ENCODE data around the gene N4BP2.

GRCh38 chr4:40205259-40206198, 148.9 kb downstream of the N4BP2 start:
- no peak for TF ChIP-seq PREB (CRISPR knock-in tag; IDR thresholded peaks at IDR 0.05; ENCODE audit: borderline replicate concordance)
- TF ChIP-seq ZNF512 (CRISPR knock-in tag; IDR thresholded peaks at IDR 0.05; ENCODE audit: borderline replicate concordance), result no peak
- no peak for TF ChIP-seq OVOL2 (CRISPR knock-in tag; IDR thresholded peaks at IDR 0.05; ENCODE audit: borderline replicate concordance)
- TF ChIP-seq FOXJ3 (CRISPR knock-in tag; IDR thresholded peaks at IDR 0.05; ENCODE audit: borderline replicate concordance), result no peak
- TF ChIP-seq GABPB1 (CRISPR knock-in tag; IDR thresholded peaks at IDR 0.05), result no peak
- TF ChIP-seq ETV6 (CRISPR knock-in tag; IDR thresholded peaks at IDR 0.05), result no peak
- no peak for TF ChIP-seq USF2 (CRISPR knock-in tag; IDR thresholded peaks at IDR 0.05)
- TF ChIP-seq ESRRA (CRISPR knock-in tag; IDR thresholded peaks at IDR 0.05; ENCODE audit: borderline replicate concordance), result no peak
- no peak for TF ChIP-seq CTCF (IDR thresholded peaks at IDR 0.05)
- no peak for TF ChIP-seq ZNF396 (CRISPR knock-in tag; IDR thresholded peaks at IDR 0.05; ENCODE audit: borderline replicate concordance)
- no peak for TF ChIP-seq TEAD4 (CRISPR knock-in tag; IDR thresholded peaks at IDR 0.05)
- no peak for TF ChIP-seq MLX (CRISPR knock-in tag; IDR thresholded peaks at IDR 0.05)
- TF ChIP-seq ZBTB43 (CRISPR knock-in tag; IDR thresholded peaks at IDR 0.05), result no peak
- TF ChIP-seq TEAD1 (CRISPR knock-in tag; IDR thresholded peaks at IDR 0.05), result no peak

Data from WTC11 (cell line).